Sigmoid colon (tissue), 7 donors: ENCODE results near the gene ANO2. TPM values are rescaled to one million over a fixed set of nuclear protein-coding genes. Genes with fewer than 3 reads are reported as not detected.
A peak's percentile ranks its signal among the peaks of the same experiment; 100 is the strongest.

Experiments
- DNase-seq: peaks from one replicate; pipeline ENCODE4 v3.0.0-alpha.2; 2019
- H3K27ac ChIP-seq, 4 donors: fragments of 200-600 bp; sonication (generic); one replicate each; pipeline ENCODE4 v1.5.1; 2016 to 2019; ENCODE audit warnings: mild to moderate bottlenecking in 1 of 4
- H3K27me3 ChIP-seq, 3 donors: fragments of 200-600 bp; sonication (generic); one replicate each; pipeline ENCODE4 v1.5.1; 2019; ENCODE audit warnings: mild to moderate bottlenecking in 1 of 3
- H3K36me3 ChIP-seq, 4 donors: fragments of 200-600 bp; sonication (generic); one replicate each; pipeline ENCODE4 v1.5.1; 2016 to 2019
- H3K4me1 ChIP-seq, 4 donors: fragments of 200-600 bp; sonication (generic); one replicate each; pipeline ENCODE4 v1.5.1; 2017 to 2019
- H3K4me3 ChIP-seq, 4 donors: fragments of 200-600 bp; sonication (generic); one replicate each; pipeline ENCODE4 v1.5.1; 2017 to 2019; ENCODE audit warnings: mild to moderate bottlenecking in 2 of 4, moderate library complexity in 1 of 4
- H3K9me3 ChIP-seq, 4 donors: fragments of 200-600 bp in 3 of 4; sonication (generic) in 3 of 4; one replicate each; pipeline versions ENCODE4 v1.5.1 to v1.6.1; 2013 to 2019
- CTCF ChIP-seq, 4 experiments: fragments of 450-650 bp in 3 of 4; fragments of 200-600 bp in 1 of 4; IDR thresholded peaks; one replicate each; pipeline ENCODE4 v1.5.1; 2016 to 2019; ENCODE audit warnings: antibody characterized with exemption in 4 of 4, mild to moderate bottlenecking in 3 of 4, moderate library complexity in 2 of 4
- EP300 ChIP-seq, 4 donors: sonication (generic); formaldehyde crosslinking; IDR thresholded peaks; one replicate each; pipeline ENCODE4 v1.6.1; 2017; ENCODE audit warnings: antibody characterized with exemption in 4 of 4
- POLR2A ChIP-seq, 2 donors: fragments of 450-650 bp; IDR thresholded peaks; one replicate each; pipeline ENCODE4 v1.6.1; 2016; ENCODE audit warnings: antibody characterized with exemption in 2 of 2, mild to moderate bottlenecking in 2 of 2, moderate library complexity in 2 of 2
- POLR2AphosphoS5 ChIP-seq, 4 donors: sonication (generic); formaldehyde crosslinking; IDR thresholded peaks; one replicate each; pipeline ENCODE4 v1.6.1; 2017; ENCODE audit warnings: antibody characterized with exemption in 4 of 4
- WGBS, 2 donors: extraction: QIAGEN DNeasy Blood & Tissue Kit; methylation state at CpG; one replicate each; pipeline ENCODE4 v1.1.7; 2013; 5-methylcytosine and 5-hydroxymethylcytosine counted together
- intact Hi-C: fragments of 100-400 bp; cut with DNase I; formaldehyde crosslinking; loops from one replicate; pipeline ENCODE4 v1.15.1; 2023
- polyA plus RNA-seq, 3 donors: library from polyadenylated mRNA; stranded (reverse); fragments of 200-250 nt; gene quantifications; one replicate each; pipeline ENCODE4 v1.2.3, GENCODE V29; 2013
- total RNA-seq, 4 donors: library from RNA; depleted of rRNA; stranded (reverse); fragments of >200 nt; gene quantifications; one replicate each; pipeline ENCODE4 v1.1.0, GENCODE V29; 2016
- donor health status: healthy with polysubstance abuse.
- donor health status: Bipolar disorder and iron deficiency.
- donor health status: healthy.

ANO2 gene
- total and polyA plus RNA-seq, 7 donors: 0.46 to 4.3 (median 1.8) TPM; not detected in 1

- H3K4me3 ChIP-seq: no peak overlapping the region
- no peak overlapping the region for H3K27ac ChIP-seq
- no peaks in the 10 kb centered on the region for H3K4me1 ChIP-seq
- 5 to 44% methylated on average over 1 of the region's 1 CpG for WGBS, 2 donors
- no peak for DNase-seq
- H3K9me3 ChIP-seq: no peaks in the 10 kb centered on the region
- no peaks in the 10 kb centered on the region for H3K27me3 ChIP-seq
- TF ChIP-seq POLR2A (IDR thresholded peaks at IDR 0.05) (no peak), EP300 (IDR thresholded peaks at IDR 0.05) (no peak), POLR2AphosphoS5 (IDR thresholded peaks at IDR 0.05) (no peak), CTCF (IDR thresholded peaks at IDR 0.05) (no peak)
- no peaks in the 10 kb centered on the region for H3K36me3 ChIP-seq
- intact Hi-C loops: no loop called here
These were observed 294.1 kb downstream of the ANO2 start for GRCh38 chr12:5650829-5651461.

- intact Hi-C loops: no loop called here
- 40% methylated on average over 2 of the region's 2 CpGs for WGBS, 2 donors
These were observed 294.8 kb downstream of the ANO2 start for GRCh38 chr12:5650281-5650680.

GRCh38 chr12:5648692-5649359 lies 296.2 kb downstream of the ANO2 start:
- Histone ChIP-seq H3K36me3 (no peaks in the 10 kb centered on the region), H3K4me1 (no peaks in the 10 kb centered on the region), H3K27ac (no peak overlapping the region), H3K27me3 (no peaks in the 10 kb centered on the region), H3K9me3 (no peaks in the 10 kb centered on the region), H3K4me3 (no peak overlapping the region)
- TF ChIP-seq POLR2AphosphoS5 (IDR thresholded peaks at IDR 0.05) (no peak), CTCF (IDR thresholded peaks at IDR 0.05) (peak in 2 of 4 experiments; percentile 16 to 20)
- intact Hi-C loops: no loop called here
- DNase-seq: no peak
- 47 to 49% methylated on average over 9 of the region's 9 CpGs for WGBS, 2 donors

More at GRCh38 chr12:5650281-5650680, 294.8 kb downstream of the ANO2 start:
- H3K27me3 ChIP-seq: no peaks in the 10 kb centered on the region
- TF ChIP-seq POLR2A (IDR thresholded peaks at IDR 0.05) (no peak), POLR2AphosphoS5 (IDR thresholded peaks at IDR 0.05) (no peak), EP300 (IDR thresholded peaks at IDR 0.05) (no peak), CTCF (IDR thresholded peaks at IDR 0.05) (no peak)
- H3K9me3 ChIP-seq: no peaks in the 10 kb centered on the region
- H3K36me3 ChIP-seq: no peaks in the 10 kb centered on the region
- no peak for DNase-seq
- no peak overlapping the region for H3K4me3 ChIP-seq
- no peaks in the 10 kb centered on the region for H3K4me1 ChIP-seq
- no peak overlapping the region for H3K27ac ChIP-seq

- intact Hi-C loops: no loop called here
These were observed 301.8 kb downstream of the ANO2 start for GRCh38 chr12:5643266-5643665.

More at GRCh38 chr12:5643266-5643665, 301.8 kb downstream of the ANO2 start:
- H3K4me3 ChIP-seq: no peak overlapping the region
- no peak for DNase-seq
- H3K27ac ChIP-seq: no peak overlapping the region
- H3K27me3 ChIP-seq: no peaks in the 10 kb centered on the region
- 46 to 75% methylated on average over 2 of the region's 2 CpGs for WGBS, 2 donors
- no peaks in the 10 kb centered on the region for H3K4me1 ChIP-seq
- no peak for TF ChIP-seq POLR2AphosphoS5 (IDR thresholded peaks at IDR 0.05)
- TF ChIP-seq POLR2A (IDR thresholded peaks at IDR 0.05): no peak
- TF ChIP-seq EP300 (IDR thresholded peaks at IDR 0.05): no peak
- no peak for TF ChIP-seq CTCF (IDR thresholded peaks at IDR 0.05)
- no peaks in the 10 kb centered on the region for H3K36me3 ChIP-seq
- H3K9me3 ChIP-seq: no peaks in the 10 kb centered on the region
